GM21576 (cell line): ENCODE results near the gene HOXA5.

Experiments
- ATAC-seq: cut with Tn5 transposase; IDR thresholded peaks from one replicate; pipeline ENCODE4 v1.9.1; 2021; ENCODE audit warnings: mild to moderate bottlenecking, moderate library complexity; ENCODE audit not compliant: unreplicated experiment

Gene HOXA5

GRCh38 chr7:27182861-27183681 is 39.6 kb upstream of the HOXA5 start:
- ATAC-seq, result no peak

GRCh38 chr7:27182285-27182841 is 38.9 kb upstream of the HOXA5 start:
- no peak for ATAC-seq

GRCh38 chr7:27181795-27182275 is 38.4 kb upstream of the HOXA5 start:
- no peak for ATAC-seq

GRCh38 chr7:27180431-27181420 is 37.2 kb upstream of the HOXA5 start:
- ATAC-seq, result no peak

GRCh38 chr7:27179503-27180430 is 36.3 kb upstream of the HOXA5 start:
- no peak for ATAC-seq

- ATAC-seq, result no peak
Observed at GRCh38 chr7:27179030-27179429, 35.5 kb upstream of the HOXA5 start.

- no peak for ATAC-seq
Observed at GRCh38 chr7:27178366-27178765, 34.9 kb upstream of the HOXA5 start.

GRCh38 chr7:27177795-27178320 is 34.4 kb upstream of the HOXA5 start:
- no peak for ATAC-seq

GRCh38 chr7:27176962-27177794 is 33.7 kb upstream of the HOXA5 start:
- no peak for ATAC-seq

GRCh38 chr7:27176524-27176845 is 33.0 kb upstream of the HOXA5 start:
- no peak for ATAC-seq

GRCh38 chr7:27175626-27176523 is 32.4 kb upstream of the HOXA5 start:
- no peak for ATAC-seq

- no peak for ATAC-seq
Observed at GRCh38 chr7:27174874-27175625, 31.6 kb upstream of the HOXA5 start.

GRCh38 chr7:27173956-27174873 is 30.7 kb upstream of the HOXA5 start, which contains the start of gene HOXA10:
Gene HOXA10 (minus strand): TSS chr7:27174320. CDS start chr7:27174306, 14 bp downstream.
- no peak for ATAC-seq

- no peak for ATAC-seq
Observed at GRCh38 chr7:27173511-27173955, 30.1 kb upstream of the HOXA5 start.

GRCh38 chr7:27172823-27173510 is 29.5 kb upstream of the HOXA5 start:
- ATAC-seq, result no peak
